K562 (cell line): ENCODE results near the gene PPM1G.

Experiments used
- FOXM1 ChIP-seq, 2 experiments: fragments of 450-650 bp in 1 of 2; sonication (generic) in 1 of 2; formaldehyde crosslinking in 1 of 2; IDR thresholded peaks; 2 replicates each; pipeline versions ENCODE4 v1.6.1 to v1.9.0; 2017 to 2022; ENCODE audit warnings: low read depth in 2 of 2, mild to moderate bottlenecking in 2 of 2, missing genetic modification reagents in 1 of 2, moderate library complexity in 1 of 2
- GATAD2A ChIP-seq: fragments of 450-650 bp; IDR thresholded peaks from 2 replicates; pipeline ENCODE4 v1.6.1; 2017
- POLR2A ChIP-seq: fragments of 450-650 bp; conservative IDR thresholded peaks from 2 replicates; pipeline ENCODE4 v1.6.1; 2016
- RFX5 ChIP-seq: IDR thresholded peaks from 2 replicates; pipeline ENCODE4 v1.6.1; 2011; ENCODE audit warnings: low read depth, mild to moderate bottlenecking, improper control_type of control experiment, low read length
- SPI1 ChIP-seq: IDR thresholded peaks from 2 replicates; pipeline ENCODE4 v1.6.1; 2011; ENCODE audit warnings: low read depth, low read length, control low read depth, borderline replicate concordance
- SREBF1 ChIP-seq: fragments of 150-350 bp; IDR thresholded peaks from 2 replicates; pipeline ENCODE4 v1.6.1; 2014; ENCODE audit warnings: antibody characterized with exemption, low read depth, low read length, borderline replicate concordance
- TCF7 ChIP-seq: sonication (generic); IDR thresholded peaks from 2 replicates; pipeline ENCODE4 v1.6.1; 2016; ENCODE audit warnings: antibody characterized with exemption, borderline replicate concordance
- TEAD4 ChIP-seq, 2 experiments: sonication (generic) in 1 of 2; formaldehyde crosslinking in 1 of 2; IDR thresholded peaks; 2 replicates each; pipeline versions ENCODE4 v1.6.1 to v1.8.0; 2012 to 2022; ENCODE audit warnings: borderline replicate concordance in 1 of 2, inconsistent platforms in 1 of 2, low read length in 1 of 2, mild to moderate bottlenecking in 1 of 2, missing genetic modification reagents in 1 of 2
- ZNF146 ChIP-seq: IDR thresholded peaks from one replicate; pipeline ENCODE4 v1.6.1; 2018; ENCODE audit warnings: missing compliant biosample characterization; ENCODE audit not compliant: unreplicated experiment
- TF ChIP-seq, protein P1 (sequence below), 2 experiments: fragments of 450-650 bp; IDR thresholded peaks; 2 replicates each; pipeline ENCODE4 v1.6.1; 2016

DNA sequence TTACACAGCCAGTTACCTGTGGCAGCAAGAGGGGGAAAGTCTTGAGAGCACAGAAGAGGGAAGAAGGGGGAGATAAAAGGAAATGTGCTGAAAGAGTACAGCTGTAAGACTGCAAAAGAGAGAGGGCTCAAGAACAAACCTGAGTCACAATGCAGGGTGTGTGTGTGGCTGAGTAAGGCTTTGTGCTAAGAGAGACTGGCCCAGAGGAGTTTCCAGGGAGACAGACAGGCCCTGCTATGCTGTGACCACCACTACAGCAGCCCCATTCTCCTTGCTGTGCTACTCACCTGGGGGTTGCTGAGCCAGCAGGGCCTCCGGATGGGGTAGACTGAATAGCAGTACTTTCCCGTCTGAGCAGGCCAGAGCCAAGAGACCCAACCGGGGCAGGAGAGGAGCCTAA lies 74.1 kb downstream of the PPM1G start:
- TF ChIP-seq SREBF1 (no peak), TEAD4 (IDR thresholded peaks at IDR 0.05; ENCODE audit: low read length) (no peak), TEAD4 (CRISPR knock-in tag; IDR thresholded peaks at IDR 0.05; ENCODE audit: borderline replicate concordance) (no peak), FOXM1 (IDR thresholded peaks at IDR 0.05; ENCODE audit: low read depth) (no peak), FOXM1 (CRISPR knock-in tag; IDR thresholded peaks at IDR 0.05; ENCODE audit: low read depth) (no peak), TCF7 (no peak), GATAD2A (no peak), ZNF146 (CRISPR knock-in tag) (no peak), SPI1 (no peak), POLR2A (no peak), RFX5 (no peak)
- TF ChIP-seq, protein P1, sequence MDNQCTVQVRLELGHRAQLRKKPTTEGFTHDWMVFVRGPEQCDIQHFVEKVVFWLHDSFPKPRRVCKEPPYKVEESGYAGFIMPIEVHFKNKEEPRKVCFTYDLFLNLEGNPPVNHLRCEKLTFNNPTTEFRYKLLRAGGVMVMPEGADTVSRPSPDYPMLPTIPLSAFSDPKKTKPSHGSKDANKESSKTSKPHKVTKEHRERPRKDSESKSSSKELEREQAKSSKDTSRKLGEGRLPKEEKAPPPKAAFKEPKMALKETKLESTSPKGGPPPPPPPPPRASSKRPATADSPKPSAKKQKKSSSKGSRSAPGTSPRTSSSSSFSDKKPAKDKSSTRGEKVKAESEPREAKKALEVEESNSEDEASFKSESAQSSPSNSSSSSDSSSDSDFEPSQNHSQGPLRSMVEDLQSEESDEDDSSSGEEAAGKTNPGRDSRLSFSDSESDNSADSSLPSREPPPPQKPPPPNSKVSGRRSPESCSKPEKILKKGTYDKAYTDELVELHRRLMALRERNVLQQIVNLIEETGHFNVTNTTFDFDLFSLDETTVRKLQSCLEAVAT (IDR thresholded peaks at IDR 0.05) = no peak
